HEK293 (cell line): ENCODE data around the gene SAMD4A.

ENCODE experiments used
- CTCF ChIA-PET: fragments of 350-600 bp; formaldehyde crosslinking; extraction: SDS; loops from one replicate; lab custom pipeline; 2021; ENCODE audit warnings: antibody characterized with exemption; lab: Yijun Ruan, JAX
- POLR2A ChIA-PET: fragments of 300-600 bp; formaldehyde crosslinking; extraction: SDS; loops from one replicate; lab custom pipeline; 2020; ENCODE audit warnings: antibody characterized with exemption, inconsistent platforms; lab: Yijun Ruan, JAX
- H3K27ac ChIP-seq: fragments of 200-500 bp; sonication (Bioruptor generic); 2 replicates; pipeline ENCODE4 v1.5.1; 2014; ENCODE audit warnings: low read depth, low read length, control low read depth, inconsistent platforms; ENCODE audit errors: extremely low read depth
- H3K36me3 ChIP-seq, 2 experiments: fragments of 200-500 bp in 1 of 2; sonication (Bioruptor generic) in 1 of 2; 1 replicate in 1 of 2; 2 replicates in 1 of 2; pipeline ENCODE4 v1.5.1; 2014 to 2017; ENCODE audit warnings: inconsistent platforms in 2 of 2, low read length in 2 of 2; ENCODE audit not compliant: control insufficient read depth in 2 of 2, insufficient read depth in 1 of 2
- H3K4me1 ChIP-seq: fragments of 200-500 bp; sonication (Bioruptor generic); 2 replicates; pipeline ENCODE4 v1.5.1; 2014; ENCODE audit warnings: mild to moderate bottlenecking, low read length, inconsistent platforms; ENCODE audit not compliant: control insufficient read depth, insufficient read depth
- H3K4me3 ChIP-seq: 2 replicates; pipeline ENCODE4 v1.5.1; 2011; ENCODE audit warnings: low read depth, mild to moderate bottlenecking, control low read depth, low read length, moderate library complexity
- H3K9me3 ChIP-seq: fragments of 200-500 bp; sonication (Bioruptor generic); 2 replicates; pipeline ENCODE4 v1.5.1; 2014; ENCODE audit warnings: low read depth, low read length, inconsistent platforms; ENCODE audit not compliant: control insufficient read depth, insufficient read depth
- AEBP2 ChIP-seq: fragments of 450-650 bp; formaldehyde crosslinking; IDR thresholded peaks from 2 replicates; pipeline ENCODE4 v1.5.1; 2016; ENCODE audit warnings: missing biosample characterization, missing genetic modification characterization, borderline replicate concordance
- BCL6B ChIP-seq: fragments of 450-650 bp; formaldehyde crosslinking; IDR thresholded peaks from 2 replicates; pipeline ENCODE4 v1.5.1; 2017; ENCODE audit warnings: missing biosample characterization, missing genetic modification characterization
- KLF17 ChIP-seq: fragments of 450-650 bp; formaldehyde crosslinking; IDR thresholded peaks from 2 replicates; pipeline ENCODE4 v1.5.1; 2016; ENCODE audit warnings: missing biosample characterization, missing genetic modification characterization
- OVOL3 ChIP-seq: fragments of 450-650 bp; formaldehyde crosslinking; IDR thresholded peaks from 2 replicates; pipeline ENCODE4 v1.5.1; 2016; ENCODE audit warnings: missing biosample characterization, missing genetic modification characterization
- PRDM2 ChIP-seq: fragments of 450-650 bp; formaldehyde crosslinking; IDR thresholded peaks from 2 replicates; pipeline ENCODE4 v1.5.1; 2016; ENCODE audit warnings: missing biosample characterization, missing genetic modification characterization, borderline replicate concordance
- SP7 ChIP-seq: fragments of 450-650 bp; formaldehyde crosslinking; IDR thresholded peaks from 2 replicates; pipeline ENCODE4 v1.5.1; 2016; ENCODE audit warnings: missing biosample characterization, missing genetic modification characterization
- WT1 ChIP-seq: fragments of 450-650 bp; formaldehyde crosslinking; IDR thresholded peaks from 2 replicates; pipeline ENCODE4 v1.5.1; 2016; ENCODE audit warnings: missing biosample characterization, missing genetic modification characterization
- ZBTB17 ChIP-seq: fragments of 450-650 bp; formaldehyde crosslinking; IDR thresholded peaks from 2 replicates; pipeline ENCODE4 v1.5.1; 2016; ENCODE audit warnings: missing biosample characterization, missing genetic modification characterization
- ZFP41 ChIP-seq: fragments of 450-650 bp; formaldehyde crosslinking; IDR thresholded peaks from 2 replicates; pipeline ENCODE4 v1.5.1; 2016; ENCODE audit warnings: missing biosample characterization, missing genetic modification characterization, borderline replicate concordance
- ZNF10 ChIP-seq: fragments of 450-650 bp; formaldehyde crosslinking; IDR thresholded peaks from 2 replicates; pipeline ENCODE4 v1.5.1; 2017; ENCODE audit warnings: missing biosample characterization, missing genetic modification characterization
- ZNF133 ChIP-seq: fragments of 450-650 bp; formaldehyde crosslinking; IDR thresholded peaks from 2 replicates; pipeline ENCODE4 v1.5.1; 2016; ENCODE audit warnings: missing biosample characterization, missing genetic modification characterization
- ZNF146 ChIP-seq: fragments of 450-650 bp; formaldehyde crosslinking; IDR thresholded peaks from 2 replicates; pipeline ENCODE4 v1.5.1; 2016; ENCODE audit warnings: missing biosample characterization, missing genetic modification characterization
- ZNF169 ChIP-seq: fragments of 450-650 bp; formaldehyde crosslinking; IDR thresholded peaks from 2 replicates; pipeline ENCODE4 v1.5.1; 2016; ENCODE audit warnings: missing biosample characterization, missing genetic modification characterization
- ZNF174 ChIP-seq: fragments of 450-650 bp; formaldehyde crosslinking; IDR thresholded peaks from 2 replicates; pipeline ENCODE4 v1.5.0; 2017; ENCODE audit warnings: missing biosample characterization, mild to moderate bottlenecking, missing genetic modification characterization
- ZNF23 ChIP-seq: fragments of 450-650 bp; formaldehyde crosslinking; IDR thresholded peaks from 2 replicates; pipeline ENCODE4 v1.5.1; 2016; ENCODE audit warnings: missing biosample characterization, missing genetic modification characterization, borderline replicate concordance
- ZNF335 ChIP-seq: fragments of 450-650 bp; formaldehyde crosslinking; conservative IDR thresholded peaks from 2 replicates; pipeline ENCODE4 v1.5.1; 2016; ENCODE audit warnings: missing biosample characterization, missing genetic modification characterization
- ZNF37A ChIP-seq: fragments of 450-650 bp; IDR thresholded peaks from 2 replicates; pipeline ENCODE4 v1.5.1; 2018; ENCODE audit warnings: missing biosample characterization, missing genetic modification characterization
- ZNF510 ChIP-seq: fragments of 450-650 bp; formaldehyde crosslinking; IDR thresholded peaks from 2 replicates; pipeline ENCODE4 v1.5.1; 2018; ENCODE audit warnings: mild to moderate bottlenecking, missing genetic modification characterization, missing biosample characterization; ENCODE audit not compliant: insufficient replicate concordance
- ZNF521 ChIP-seq: fragments of 450-650 bp; formaldehyde crosslinking; IDR thresholded peaks from 2 replicates; pipeline ENCODE4 v1.5.1; 2017; ENCODE audit warnings: missing biosample characterization, mild to moderate bottlenecking, missing genetic modification characterization
- ZNF530 ChIP-seq: fragments of 450-650 bp; formaldehyde crosslinking; IDR thresholded peaks from 2 replicates; pipeline ENCODE4 v1.5.1; 2016; ENCODE audit warnings: low read depth, missing biosample characterization, missing genetic modification characterization
- ZNF677 ChIP-seq: fragments of 450-650 bp; IDR thresholded peaks from 2 replicates; pipeline ENCODE4 v1.5.0; 2018; ENCODE audit warnings: missing biosample characterization, mild to moderate bottlenecking, missing genetic modification characterization, moderate library complexity
- ZNF704 ChIP-seq: fragments of 450-650 bp; formaldehyde crosslinking; IDR thresholded peaks from 2 replicates; pipeline ENCODE4 v1.5.1; 2016; ENCODE audit warnings: missing biosample characterization, missing genetic modification characterization
- ZNF76 ChIP-seq: fragments of 450-650 bp; formaldehyde crosslinking; IDR thresholded peaks from 2 replicates; pipeline ENCODE4; 2016; ENCODE audit warnings: low read depth, missing biosample characterization, missing genetic modification characterization, borderline replicate concordance
- ZNF776 ChIP-seq: fragments of 450-650 bp; formaldehyde crosslinking; IDR thresholded peaks from 2 replicates; pipeline ENCODE4 v1.5.0; 2017; ENCODE audit warnings: missing biosample characterization, missing genetic modification characterization, borderline replicate concordance
- ZSCAN4 ChIP-seq: fragments of 450-650 bp; formaldehyde crosslinking; IDR thresholded peaks from 2 replicates; pipeline ENCODE4 v1.5.1; 2017; ENCODE audit warnings: missing biosample characterization, missing genetic modification characterization

SAMD4A gene

GRCh38 chr14:54834727-54835126, 267.8 kb downstream of the SAMD4A start:
- TF ChIP-seq WT1 (tag by site-specific recombination) (no peak), ZBTB17 (tag by site-specific recombination) (no peak), ZNF677 (tag by site-specific recombination) (no peak), ZNF174 (tag by site-specific recombination) (no peak), BCL6B (tag by site-specific recombination) (no peak), ZNF704 (tag by site-specific recombination) (no peak), SP7 (no peak), ZFP41 (tag by site-specific recombination) (no peak), AEBP2 (no peak), ZSCAN4 (tag by site-specific recombination) (no peak), ZNF521 (no peak), ZNF335 (tag by site-specific recombination) (no peak), ZNF10 (no peak), ZNF133 (tag by site-specific recombination) (no peak), ZNF510 (no peak), ZNF530 (tag by site-specific recombination) (no peak), KLF17 (tag by site-specific recombination) (no peak), ZNF76 (tag by site-specific recombination) (no peak)

GRCh38 chr14:54836231-54836630, 269.3 kb downstream of the SAMD4A start:
- ChIA-PET POLR2A (no interaction called here), CTCF (interaction anchor here (0.5 kb wide), 1 partner anchor 270 kb away, joined by 3 read pairs; no protein-coding TSS in a partner anchor)
- Histone ChIP-seq H3K4me1 (no peaks in the 10 kb centered on the region), H3K9me3 (no peaks in the 10 kb centered on the region), H3K27ac (no peak overlapping the region), H3K36me3 (peaks cover 0 to 9% of the 10 kb centered on the region in 2 experiments; a peak in 1 of 3 replicates), H3K4me3 (no peak overlapping the region)
- TF ChIP-seq ZNF23 (tag by site-specific recombination) (no peak), ZNF37A (no peak), PRDM2 (no peak), ZNF776 (no peak), ZNF174 (tag by site-specific recombination) (no peak), OVOL3 (tag by site-specific recombination) (no peak), ZNF169 (tag by site-specific recombination) (no peak), ZNF146 (tag by site-specific recombination) (no peak)

More at GRCh38 chr14:54834727-54835126, 267.8 kb downstream of the SAMD4A start:
- ChIA-PET CTCF (no interaction called here), POLR2A (no interaction called here)
- no peak overlapping the region for H3K4me3 ChIP-seq
- no peaks in the 10 kb centered on the region for H3K4me1 ChIP-seq
- H3K36me3 ChIP-seq = no peaks in the 10 kb centered on the region
- H3K9me3 ChIP-seq = no peaks in the 10 kb centered on the region
- no peak overlapping the region for H3K27ac ChIP-seq
